A673 (cell line): ENCODE data around the gene GNAQ. TPM values are rescaled to one million over a fixed set of nuclear protein-coding genes. Genes with fewer than 3 reads are reported as not detected.

Experiments
- BruUV-seq: library from RNA; stranded (reverse); fragments of 400-500 nt; replicated peaks from 2 replicates; lab custom pipeline; 2021; lab: Mats Ljungman, UMichigan
- CTCF ChIA-PET: fragments of 300-600 bp; sonication (Branson Sonifier 250); formaldehyde crosslinking; loops from one replicate; lab custom pipeline; 2022; ENCODE audit warnings: antibody characterized with exemption; lab: Charles Lee
- POLR2A ChIA-PET: fragments of 300-600 bp; sonication (Branson Sonifier 250); formaldehyde crosslinking; loops from one replicate; lab custom pipeline; 2022; ENCODE audit warnings: antibody characterized with exemption; ENCODE audit not compliant: low non-redundant PET; lab: Charles Lee
- DNase-seq: peaks from one replicate; pipeline ENCODE4 v3.0.0-alpha.2; 2015; ENCODE audit warnings: low spot score
- H3K27ac ChIP-seq: fragments of 200-600 bp; sonication (generic); 2 replicates; pipeline ENCODE4 v1.5.1; 2016; ENCODE audit warnings: mixed run types, low read depth, mild to moderate bottlenecking, mixed read lengths, antibody characterized with exemption, low read length; ENCODE audit not compliant: poor library complexity, severe bottlenecking
- H3K27me3 ChIP-seq: fragments of 200-600 bp; sonication (generic); replicated peaks from 2 replicates; pipeline ENCODE4 v1.6.1; 2017; ENCODE audit warnings: mixed run types, low read depth, mild to moderate bottlenecking, mixed read lengths, antibody characterized with exemption, low read length; ENCODE audit not compliant: insufficient read depth, poor library complexity
- H3K36me3 ChIP-seq: fragments of 200-600 bp; sonication (generic); 2 replicates; pipeline ENCODE4 v1.6.1; 2016; ENCODE audit warnings: mixed run types, mild to moderate bottlenecking, mixed read lengths, antibody characterized with exemption, low read length; ENCODE audit not compliant: insufficient read depth, poor library complexity, severe bottlenecking
- H3K4me1 ChIP-seq: fragments of 200-600 bp; sonication (generic); 2 replicates; pipeline ENCODE4 v1.6.1; 2017; ENCODE audit warnings: mixed run types, mild to moderate bottlenecking, mixed read lengths, antibody characterized with exemption, low read length; ENCODE audit not compliant: insufficient read depth, poor library complexity, severe bottlenecking
- H3K4me3 ChIP-seq: fragments of 200-600 bp; sonication (generic); 2 replicates; pipeline ENCODE4 v1.5.1; 2016; ENCODE audit warnings: low read depth, mixed run types, mild to moderate bottlenecking, mixed read lengths, low read length; ENCODE audit not compliant: poor library complexity, severe bottlenecking
- H3K9me3 ChIP-seq: fragments of 200-600 bp; sonication (generic); 2 replicates; pipeline ENCODE4 v1.6.1; 2016; ENCODE audit warnings: mixed run types, low read depth, mild to moderate bottlenecking, mixed read lengths, antibody characterized with exemption, low read length; ENCODE audit not compliant: poor library complexity, severe bottlenecking
- EZH2 ChIP-seq: fragments of 200-600 bp; sonication (generic); IDR thresholded peaks from 2 replicates; pipeline ENCODE4 v1.6.1; 2017; ENCODE audit warnings: borderline replicate concordance, low read depth, mild to moderate bottlenecking, mixed read lengths, antibody characterized with exemption, low read length; ENCODE audit not compliant: poor library complexity, severe bottlenecking
- intact Hi-C: fragments of 100-400 bp; cut with micrococcal nuclease; formaldehyde crosslinking; loops from one replicate; pipeline ENCODE4 v1.10.0; 2022; ENCODE audit not compliant: unreplicated experiment
- total RNA-seq: library from RNA; stranded (reverse); gene quantifications from 2 replicates; pipeline ENCODE4 v1.2.3, GENCODE V29; 2021
- TF ChIP-seq, protein P1 (sequence below): fragments of 300-800, 200-600 bp; sonication (generic); conservative IDR thresholded peaks from 2 replicates; pipeline ENCODE4 v1.5.1; 2017; ENCODE audit warnings: low read depth, mild to moderate bottlenecking, antibody characterized with exemption, low read length, moderate library complexity, mixed read lengths

The GNAQ gene
- total RNA-seq, 1 experiment from 2014 or later, result 69.9 TPM

DNA sequence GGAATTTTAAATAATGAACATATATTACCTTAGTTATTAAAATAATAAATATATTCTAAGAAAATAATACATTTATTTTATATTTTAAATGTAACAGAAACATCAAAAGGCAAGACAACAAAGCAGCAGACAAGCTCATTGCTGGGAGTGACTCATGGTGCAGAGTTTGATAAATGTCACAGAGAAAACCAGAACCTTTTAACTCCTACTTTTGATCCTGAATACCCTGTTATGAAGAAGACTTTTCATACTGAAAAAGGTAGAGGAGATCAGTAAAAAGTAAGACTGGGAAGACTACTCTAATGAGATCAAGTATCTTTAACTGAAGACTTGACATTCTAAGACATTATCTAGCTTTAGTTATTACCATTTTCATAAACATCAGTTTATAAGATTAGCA is 284.4 kb downstream of the GNAQ start:
- intact Hi-C loops, result no loop called here
- POLR2A ChIA-PET, result no interaction called here

DNA sequence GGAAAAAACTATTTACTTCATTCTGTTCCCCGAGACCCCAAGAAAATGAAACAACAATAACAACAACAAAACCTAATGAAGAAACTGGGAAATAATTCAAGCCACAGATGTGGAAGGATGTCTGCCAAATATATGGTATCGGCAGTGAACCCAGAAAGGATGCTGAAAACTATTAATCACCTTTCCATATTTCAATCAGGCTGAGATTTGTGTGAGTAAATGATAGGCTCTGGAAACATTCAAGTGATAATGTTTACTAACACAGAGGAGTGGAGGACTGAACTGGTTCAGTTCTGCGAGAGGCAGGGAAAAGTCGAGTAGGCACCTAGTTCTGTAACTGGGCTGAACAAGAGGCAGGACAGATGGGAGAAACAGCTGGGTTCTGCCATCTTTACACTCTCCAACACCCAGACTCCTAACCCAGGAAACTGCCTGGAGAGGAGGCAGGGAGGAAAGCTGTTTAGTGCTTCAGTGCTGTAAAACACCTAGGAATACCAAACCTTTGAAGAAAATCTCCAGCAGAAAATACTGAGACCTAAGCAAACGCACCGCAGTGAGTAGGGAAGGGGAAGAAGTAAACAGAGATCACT is 286.7 kb downstream of the GNAQ start:
- TF ChIP-seq EZH2, result no peak
- TF ChIP-seq, protein P1, sequence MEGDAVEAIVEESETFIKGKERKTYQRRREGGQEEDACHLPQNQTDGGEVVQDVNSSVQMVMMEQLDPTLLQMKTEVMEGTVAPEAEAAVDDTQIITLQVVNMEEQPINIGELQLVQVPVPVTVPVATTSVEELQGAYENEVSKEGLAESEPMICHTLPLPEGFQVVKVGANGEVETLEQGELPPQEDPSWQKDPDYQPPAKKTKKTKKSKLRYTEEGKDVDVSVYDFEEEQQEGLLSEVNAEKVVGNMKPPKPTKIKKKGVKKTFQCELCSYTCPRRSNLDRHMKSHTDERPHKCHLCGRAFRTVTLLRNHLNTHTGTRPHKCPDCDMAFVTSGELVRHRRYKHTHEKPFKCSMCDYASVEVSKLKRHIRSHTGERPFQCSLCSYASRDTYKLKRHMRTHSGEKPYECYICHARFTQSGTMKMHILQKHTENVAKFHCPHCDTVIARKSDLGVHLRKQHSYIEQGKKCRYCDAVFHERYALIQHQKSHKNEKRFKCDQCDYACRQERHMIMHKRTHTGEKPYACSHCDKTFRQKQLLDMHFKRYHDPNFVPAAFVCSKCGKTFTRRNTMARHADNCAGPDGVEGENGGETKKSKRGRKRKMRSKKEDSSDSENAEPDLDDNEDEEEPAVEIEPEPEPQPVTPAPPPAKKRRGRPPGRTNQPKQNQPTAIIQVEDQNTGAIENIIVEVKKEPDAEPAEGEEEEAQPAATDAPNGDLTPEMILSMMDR, result no peak

More for the DNA sequence above, 284.4 kb downstream of the GNAQ start:
- peaks cover 59% of the 10 kb centered on the region for H3K4me1 ChIP-seq
- no TSS peak for BruUV-seq
- H3K27ac ChIP-seq, result no peak overlapping the region
- H3K27me3 ChIP-seq, result no peaks in the 10 kb centered on the region
- H3K4me3 ChIP-seq, result no peak overlapping the region
- DNase-seq, result no peak
- peaks cover 6% of the 10 kb centered on the region for H3K36me3 ChIP-seq
- CTCF ChIA-PET, result no interaction called here
- TF ChIP-seq, protein P1, result no peak
- TF ChIP-seq EZH2, result no peak
- H3K9me3 ChIP-seq, result peaks cover 8% of the 10 kb centered on the region

DNA sequence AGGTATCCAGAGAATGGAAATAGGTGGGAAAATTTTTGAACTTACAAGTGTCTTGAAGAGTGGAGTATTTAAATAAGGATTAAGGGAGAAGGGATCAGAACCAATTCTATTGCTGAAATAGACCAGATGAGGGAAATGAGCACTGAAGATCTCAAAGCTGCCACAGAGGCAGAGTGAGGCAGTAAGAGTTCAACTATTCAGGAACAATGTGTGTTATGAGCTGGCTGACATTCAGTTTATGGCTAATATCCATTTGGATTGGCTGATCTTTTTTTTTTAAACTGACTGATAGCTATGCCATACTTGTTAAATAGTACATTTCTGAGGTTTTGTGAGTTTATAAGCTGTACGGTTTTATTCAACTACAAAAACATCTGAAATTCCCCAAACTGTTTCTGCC is 288.2 kb downstream of the GNAQ start:
- POLR2A ChIA-PET, result no interaction called here
- H3K4me3 ChIP-seq, result no peak overlapping the region
- H3K27me3 ChIP-seq, result no peaks in the 10 kb centered on the region
- TF ChIP-seq, protein P1, result no peak
- no peak for TF ChIP-seq EZH2
- no peak overlapping the region for H3K27ac ChIP-seq
- intact Hi-C loops, result no loop called here
- no TSS peak for BruUV-seq
- no peak for DNase-seq
- peaks cover 8% of the 10 kb centered on the region for H3K9me3 ChIP-seq
- CTCF ChIA-PET, result interaction anchor here (0.6 kb wide), 1 partner anchor 96 kb away, joined by 3 read pairs; no protein-coding TSS in a partner anchor
- H3K4me1 ChIP-seq, result peaks cover 50% of the 10 kb centered on the region
- H3K36me3 ChIP-seq, result peaks cover 6% of the 10 kb centered on the region

More for the DNA sequence above, 286.7 kb downstream of the GNAQ start:
- H3K36me3 ChIP-seq, result peaks cover 6% of the 10 kb centered on the region
- H3K4me1 ChIP-seq, result peaks cover 49% of the 10 kb centered on the region
- no peak overlapping the region for H3K27ac ChIP-seq
- ChIA-PET CTCF (no interaction called here), POLR2A (no interaction called here)
- no peak overlapping the region for H3K4me3 ChIP-seq
- no TSS peak for BruUV-seq
- intact Hi-C loops, result no loop called here
- DNase-seq, result no peak
- no peaks in the 10 kb centered on the region for H3K27me3 ChIP-seq
- H3K9me3 ChIP-seq, result peaks cover 8% of the 10 kb centered on the region
